T-cell (primary cell): ENCODE results near the gene LENG9. TPM values are rescaled to one million over a fixed set of nuclear protein-coding genes. Genes with fewer than 3 reads are reported as not detected.
A peak's percentile ranks its signal among the peaks of the same experiment; 100 is the strongest.

Source experiments
- ATAC-seq, 4 experiments: fragments of 200-7000 bp in 3 of 4; fragments of 150-1000 bp in 1 of 4; cut with Tn5 transposase; replicated peaks in 1 of 4; 1 replicate in 3 of 4; 2 replicates in 1 of 4; pipeline ENCODE4 v1.10.0; 2021; ENCODE audit warnings: moderate library complexity in 3 of 4, mild to moderate bottlenecking in 2 of 4, moderate number of reproducible peaks in 1 of 4
- CTCF ChIA-PET, 2 donors: fragments of 300-600 bp; sonication (Branson Sonifier 250); formaldehyde crosslinking; loops; one replicate each; lab custom pipeline; 2022; ENCODE audit warnings: antibody characterized with exemption in 2 of 2; lab: Charles Lee
- POLR2A ChIA-PET, 2 donors: fragments of 300-600 bp; sonication (Branson Sonifier 250); formaldehyde crosslinking; loops; one replicate each; lab custom pipeline; 2022; ENCODE audit warnings: antibody characterized with exemption in 2 of 2; lab: Charles Lee
- DNase-seq, 35 experiments: peaks; one replicate each; pipeline versions ENCODE4 v3.0.0 to v3.0.0-alpha.2; 2013 to 2023
- H3K27ac ChIP-seq: one replicate; pipeline ENCODE4 v1.5.1; 2013; ENCODE audit warnings: low read length
- H3K27me3 ChIP-seq, 2 experiments: replicated peaks in 1 of 2; 1 replicate in 1 of 2; 2 replicates in 1 of 2; pipeline versions ENCODE4 v1.6.1 to v1.7.0; 2013; ENCODE audit warnings: low read length in 1 of 2, mixed read lengths in 1 of 2; ENCODE audit not compliant: control insufficient read depth in 2 of 2, insufficient read depth in 2 of 2; ENCODE audit errors: extremely low read depth in 1 of 2
- H3K36me3 ChIP-seq, 2 donors: 1 replicate in 1 of 2; 2 replicates in 1 of 2; pipeline versions ENCODE4 v1.6.1 to v1.7.0; 2013; ENCODE audit warnings: low read length in 1 of 2; ENCODE audit not compliant: control insufficient read depth in 2 of 2, insufficient read depth in 1 of 2; ENCODE audit errors: extremely low read depth in 1 of 2
- H3K4me1 ChIP-seq, 2 experiments: 1 replicate in 1 of 2; 2 replicates in 1 of 2; pipeline versions ENCODE4 v1.6.1 to v1.7.0; 2013; ENCODE audit warnings: low read length in 2 of 2, mixed read lengths in 1 of 2; ENCODE audit not compliant: insufficient read depth in 2 of 2, control insufficient read depth in 1 of 2; ENCODE audit errors: extremely low read depth in 1 of 2
- H3K4me3 ChIP-seq, 2 donors: 1 replicate in 1 of 2; 2 replicates in 1 of 2; pipeline versions ENCODE4 v1.5.1 to v1.7.0; 2013; ENCODE audit warnings: mild to moderate bottlenecking in 2 of 2, low read length in 1 of 2, moderate library complexity in 1 of 2; ENCODE audit not compliant: control insufficient read depth in 1 of 2; ENCODE audit errors: extremely low read depth in 1 of 2
- H3K9me3 ChIP-seq: 2 replicates; pipeline ENCODE4 v1.7.0; 2013
- H3K27ac Mint-ChIP-seq, 2 donors: one replicate each; pipeline ENCODE4 v1.8.0; 2020 to 2021; ENCODE audit warnings: mild to moderate bottlenecking in 2 of 2, mixed read lengths in 2 of 2
- H3K27me3 Mint-ChIP-seq, 2 donors: one replicate each; pipeline ENCODE4 v1.8.0; 2021 to 2022; ENCODE audit warnings: mixed read lengths in 2 of 2
- H3K36me3 Mint-ChIP-seq: one replicate; pipeline ENCODE4 v1.8.0; 2021; ENCODE audit warnings: mixed read lengths
- H3K4me1 Mint-ChIP-seq, 3 donors: one replicate each; pipeline ENCODE4 v1.8.0; 2020 to 2022; ENCODE audit warnings: mixed read lengths in 3 of 3, mild to moderate bottlenecking in 1 of 3
- H3K4me3 Mint-ChIP-seq, 3 donors: one replicate each; pipeline ENCODE4 v1.8.0; 2020 to 2022; ENCODE audit warnings: mild to moderate bottlenecking in 3 of 3, mixed read lengths in 3 of 3, moderate library complexity in 3 of 3
- H3K9me3 Mint-ChIP-seq, 3 donors: one replicate each; pipeline ENCODE4 v1.8.0; 2020 to 2022; ENCODE audit warnings: mixed read lengths in 3 of 3
- WGBS: methylation state at CpG from one replicate; pipeline ENCODE4 v1.1.5; 2013; ENCODE audit warnings: missing lambda C conversion rate; ENCODE audit not compliant: insufficient coverage; 5-methylcytosine and 5-hydroxymethylcytosine counted together
- total RNA-seq, 35 experiments: library from RNA in 6 of 35; stranded (reverse) in 6 of 35; fragments of 120-200 nt in 1 of 35; gene quantifications; one replicate each; pipeline versions ENCODE4 v1.2.1 to v1.2.4 and lab custom pipeline; 2013 to 2026

LENG9 gene
- total RNA-seq, 5 donors from 2014 or later (not counting 1 experiment from before 2014, with no cell fraction given), result 2.2 to 7.9 (median 7.5) TPM

- Mint-ChIP-seq H3K9me3 (no peaks in the 10 kb centered on the region), H3K4me1 (peaks cover 9 to 18% (median 14%) of the 10 kb centered on the region in 3 donors), H3K27me3 (peaks cover 40 to 56% of the 10 kb centered on the region in 2 donors), H3K27ac (peak overlapping the region in 1 of 2 donors; percentile 79), H3K4me3 (no peak overlapping the region), H3K36me3 (no peaks in the 10 kb centered on the region)
- ATAC-seq (no peak), DNase-seq (no peak)
- H3K9me3 ChIP-seq, result no peaks in the 10 kb centered on the region
- H3K36me3 ChIP-seq, result no peaks in the 10 kb centered on the region
- peaks cover 0 to 12% of the 10 kb centered on the region in 2 experiments for H3K4me1 ChIP-seq
- H3K27ac ChIP-seq, result no peak overlapping the region
- ChIA-PET CTCF (no interaction called here), POLR2A (no interaction called here)
- no peak overlapping the region for H3K4me3 ChIP-seq
- H3K27me3 ChIP-seq, result peaks cover 8 to 46% of the 10 kb centered on the region in 2 experiments
- WGBS, result 83% methylated on average over 2 of the region's 6 CpGs
Observed at GRCh38 chr19:54473892-54474372, 10.4 kb upstream of the LENG9 start.

GRCh38 chr19:54473071-54473891 lies 9.7 kb upstream of the LENG9 start, which contains the start of gene CDC42EP5:
TSS of gene CDC42EP5 (minus strand) at chr19:54473296. CDS start at chr19:54465547, 7,749 bp downstream.
- Mint-ChIP-seq H3K27me3 (peaks cover 35 to 59% of the 10 kb centered on the region in 2 donors), H3K4me1 (peaks cover 9 to 18% (median 14%) of the 10 kb centered on the region in 3 donors), H3K4me3 (no peak within 1 kb of the TSS), H3K9me3 (no peaks in the 10 kb centered on the region), H3K27ac (peak within 1 kb of the TSS in 1 of 2 donors; percentile 79), H3K36me3 (no peaks in the 10 kb centered on the region)
- 23% methylated on average over 8 of the region's 14 CpGs for WGBS
- ATAC-seq (peak in 2 of 4 experiments; percentile 30 to 49), DNase-seq (no peak)
- peaks cover 0 to 12% of the 10 kb centered on the region in 2 experiments for H3K4me1 ChIP-seq
- no peaks in the 10 kb centered on the region for H3K36me3 ChIP-seq
- POLR2A ChIA-PET, result interaction anchor here in 1 of 2 donors (0.6 kb wide), 1 partner anchor 48 kb away, joined by 3 read pairs; no protein-coding TSS in a partner anchor
- H3K27me3 ChIP-seq, result peaks cover 8 to 41% of the 10 kb centered on the region in 2 experiments
- CTCF ChIA-PET, result no interaction called here
- no peaks in the 10 kb centered on the region for H3K9me3 ChIP-seq
- no peak within 1 kb of the TSS for H3K4me3 ChIP-seq
- H3K27ac ChIP-seq, result no peak within 1 kb of the TSS

- Histone ChIP-seq H3K27me3 (peaks cover 7 to 36% of the 10 kb centered on the region in 2 experiments), H3K4me1 (peaks cover 0 to 12% of the 10 kb centered on the region in 2 experiments), H3K4me3 (no peak overlapping the region), H3K9me3 (no peaks in the 10 kb centered on the region), H3K36me3 (no peaks in the 10 kb centered on the region), H3K27ac (no peak overlapping the region)
- ChIA-PET POLR2A (no interaction called here), CTCF (no interaction called here)
- WGBS, result 4% methylated on average over 49 of the region's 60 CpGs
- Mint-ChIP-seq H3K27me3 (peaks cover 32 to 41% of the 10 kb centered on the region in 2 donors), H3K4me3 (peak overlapping the region in 1 of 3 donors; percentile 31), H3K4me1 (peaks cover 9 to 18% (median 14%) of the 10 kb centered on the region in 3 donors), H3K9me3 (no peaks in the 10 kb centered on the region), H3K36me3 (no peaks in the 10 kb centered on the region), H3K27ac (no peak overlapping the region)
- peak in 1 of 35 experiments; percentile 7 for DNase-seq
- peak in 3 of 4 experiments; percentile 17 to 37 (median 36) for ATAC-seq
Observed at GRCh38 chr19:54470991-54471782, 7.6 kb upstream of the LENG9 start.

- H3K36me3 ChIP-seq, result no peaks in the 10 kb centered on the region
- H3K27me3 Mint-ChIP-seq, result peaks cover 32 to 39% of the 10 kb centered on the region in 2 donors
- no peaks in the 10 kb centered on the region for H3K9me3 Mint-ChIP-seq
- WGBS, result 100% methylated on average over 2 of the region's 10 CpGs
- no peak for ATAC-seq
- ChIA-PET CTCF (interaction anchor here in 1 of 2 donors (1.0 kb wide), 1 partner anchor 8 kb away, joined by 3 read pairs; no protein-coding TSS in a partner anchor), POLR2A (no interaction called here)
- H3K27me3 ChIP-seq, result peaks cover 7 to 36% of the 10 kb centered on the region in 2 experiments
- no peaks in the 10 kb centered on the region for H3K36me3 Mint-ChIP-seq
- no peak for DNase-seq
- H3K27ac Mint-ChIP-seq, result no peak overlapping the region
- H3K27ac ChIP-seq, result no peak overlapping the region
- peaks cover 0 to 12% of the 10 kb centered on the region in 2 experiments for H3K4me1 ChIP-seq
- no peaks in the 10 kb centered on the region for H3K9me3 ChIP-seq
- H3K4me3 Mint-ChIP-seq, result peak overlapping the region in 1 of 3 donors; percentile 28
- H3K4me1 Mint-ChIP-seq, result peaks cover 9 to 23% (median 14%) of the 10 kb centered on the region in 3 donors
- H3K4me3 ChIP-seq, result no peak overlapping the region
Observed at GRCh38 chr19:54470276-54470887, 6.8 kb upstream of the LENG9 start.

- DNase-seq, result no peak
- Mint-ChIP-seq H3K27ac (no peak overlapping the region), H3K27me3 (peaks cover 27 to 39% of the 10 kb centered on the region in 2 donors), H3K36me3 (no peaks in the 10 kb centered on the region), H3K9me3 (no peaks in the 10 kb centered on the region), H3K4me3 (no peak overlapping the region), H3K4me1 (peaks cover 9 to 25% (median 15%) of the 10 kb centered on the region in 3 donors)
- H3K27me3 ChIP-seq, result peaks cover 7 to 36% of the 10 kb centered on the region in 2 experiments
- no peaks in the 10 kb centered on the region for H3K9me3 ChIP-seq
- H3K4me1 ChIP-seq, result peaks cover 0 to 17% of the 10 kb centered on the region in 2 experiments
- CTCF ChIA-PET, result interaction anchor here in 1 of 2 donors (0.6 to 1.0 kb wide), 2 partner anchors 9 to 22 kb away, joined by 3 read pairs; no protein-coding TSS in a partner anchor
- no peak overlapping the region for H3K27ac ChIP-seq
- no peak overlapping the region for H3K4me3 ChIP-seq
- POLR2A ChIA-PET, result no interaction called here
- ATAC-seq, result no peak
- 68% methylated on average over 6 of the region's 8 CpGs for WGBS
- H3K36me3 ChIP-seq, result no peaks in the 10 kb centered on the region
Observed at GRCh38 chr19:54469496-54469934, 5.9 kb upstream of the LENG9 start.
